Measurements from ENCODE around the gene ZER1. TPM values are rescaled to one million over a fixed set of nuclear protein-coding genes. Genes with fewer than 3 reads are reported as not detected.
A peak's percentile ranks its signal among the peaks of the same experiment; 100 is the strongest.

ZER1 gene
- total RNA-seq, 3 donors from 2014 or later (not counting 1 experiment from before 2014, with no cell fraction given): 35.0 to 37.4 (median 35.2) TPM

GRCh38 chr9:128819716-128820664, 48.3 kb upstream of the ZER1 start:
- Histone ChIP-seq H3K9me3 (ENCODE audit: control insufficient read depth, insufficient read depth, low read length) (no peaks in the 10 kb centered on the region), H3K4me3 (ENCODE audit: low read length) (no peak overlapping the region), H3K4me1 (ENCODE audit: control insufficient read depth, insufficient read depth, low read length) (peaks cover 19% of the 10 kb centered on the region), H3K27ac (ENCODE audit: low read length) (no peak overlapping the region), H3K27me3 (ENCODE audit: control insufficient read depth, insufficient read depth, low read length) (no peaks in the 10 kb centered on the region), H3K36me3 (ENCODE audit: control insufficient read depth, insufficient read depth, low read length) (peaks cover 23% of the 10 kb centered on the region)
- 94% methylated on average over 18 of the region's 18 CpGs for WGBS (ENCODE audit: insufficient coverage)
- H3K36me3 Mint-ChIP-seq: no peaks in the 10 kb centered on the region
- H3K27ac Mint-ChIP-seq: no peak overlapping the region
- H3K4me1 Mint-ChIP-seq: peaks cover 18 to 25% of the 10 kb centered on the region in 2 donors
- intact Hi-C loops (cut with micrococcal nuclease): loop anchor here (2.0 kb wide), 1 partner anchor 95 kb away; the partner anchor contains the start of gene ZDHHC12
- peak overlapping the region; percentile 67 for H3K4me3 Mint-ChIP-seq
- ATAC-seq (no peak), DNase-seq (no peak)
- no peaks in the 10 kb centered on the region for H3K9me3 Mint-ChIP-seq
- no peak for TF ChIP-seq CTCF (IDR thresholded peaks at IDR 0.05)
- no peaks in the 10 kb centered on the region for H3K27me3 Mint-ChIP-seq (ENCODE audit: low read depth in 2 of 2)

GRCh38 chr9:128818839-128819715, 47.4 kb upstream of the ZER1 start:
- H3K36me3 Mint-ChIP-seq: no peaks in the 10 kb centered on the region
- H3K9me3 Mint-ChIP-seq: no peaks in the 10 kb centered on the region
- Histone ChIP-seq H3K27me3 (ENCODE audit: control insufficient read depth, insufficient read depth, low read length) (no peaks in the 10 kb centered on the region), H3K27ac (ENCODE audit: low read length) (no peak overlapping the region), H3K4me3 (ENCODE audit: low read length) (peak overlapping the region; percentile 33), H3K4me1 (ENCODE audit: control insufficient read depth, insufficient read depth, low read length) (peaks cover 19% of the 10 kb centered on the region), H3K36me3 (ENCODE audit: control insufficient read depth, insufficient read depth, low read length) (peaks cover 15% of the 10 kb centered on the region), H3K9me3 (ENCODE audit: control insufficient read depth, insufficient read depth, low read length) (no peaks in the 10 kb centered on the region)
- H3K27me3 Mint-ChIP-seq (ENCODE audit: low read depth in 2 of 2): no peaks in the 10 kb centered on the region
- no peak overlapping the region for H3K27ac Mint-ChIP-seq
- no peak for TF ChIP-seq CTCF (IDR thresholded peaks at IDR 0.05)
- DNase-seq (peak; percentile 42 to 74), ATAC-seq (peak; percentile 20 to 50 (median 36))
- 7% methylated on average over 86 of the region's 90 CpGs for WGBS (ENCODE audit: insufficient coverage)
- intact Hi-C loops (cut with micrococcal nuclease): loop anchor here (2.0 kb wide), 1 partner anchor 94 kb away; the partner anchor contains the start of gene ZDHHC12
- peaks cover 18 to 25% of the 10 kb centered on the region in 2 donors for H3K4me1 Mint-ChIP-seq
- H3K4me3 Mint-ChIP-seq: peak overlapping the region; percentile 74

- no peaks in the 10 kb centered on the region for H3K36me3 Mint-ChIP-seq
- intact Hi-C loops (cut with micrococcal nuclease): loop anchor here (2.0 kb wide), 1 partner anchor 93 kb away; the partner anchor contains the start of gene ZDHHC12
- H3K4me1 ChIP-seq (ENCODE audit: control insufficient read depth, insufficient read depth, low read length): peaks cover 19% of the 10 kb centered on the region
- TF ChIP-seq CTCF (IDR thresholded peaks at IDR 0.05): peak; percentile 98
- no peaks in the 10 kb centered on the region for H3K27me3 ChIP-seq (ENCODE audit: control insufficient read depth, insufficient read depth, low read length)
- H3K9me3 Mint-ChIP-seq: no peaks in the 10 kb centered on the region
- peak within 1 kb of the TSS; percentile 64 for H3K27ac ChIP-seq (ENCODE audit: low read length)
- H3K9me3 ChIP-seq (ENCODE audit: control insufficient read depth, insufficient read depth, low read length): no peaks in the 10 kb centered on the region
- peak; percentile 98 to 99 for DNase-seq
- ATAC-seq: peak; percentile 95 to 98 (median 97)
- peak within 1 kb of the TSS; percentile 59 to 79 for H3K27ac Mint-ChIP-seq
- peak within 1 kb of the TSS; percentile 69 for H3K4me3 ChIP-seq (ENCODE audit: low read length)
- H3K4me1 Mint-ChIP-seq: peaks cover 18 to 25% of the 10 kb centered on the region in 2 donors
- H3K36me3 ChIP-seq (ENCODE audit: control insufficient read depth, insufficient read depth, low read length): peaks cover 11% of the 10 kb centered on the region
- H3K27me3 Mint-ChIP-seq (ENCODE audit: low read depth in 2 of 2): no peaks in the 10 kb centered on the region
- WGBS (ENCODE audit: insufficient coverage): under 1% methylated on average over 70 of the region's 70 CpGs
- peak within 1 kb of the TSS; percentile 87 for H3K4me3 Mint-ChIP-seq
These were observed 46.5 kb upstream of the ZER1 start, which contains the start of gene ENDOG for GRCh38 chr9:128818099-128818838. TSS of gene ENDOG (plus strand) at chr9:128818500. CDS start at chr9:128818685, 185 bp downstream.
